Loucy (cell line): Measurements from ENCODE around the gene RND2.

Experiments used
- H2AFZ ChIP-seq: fragments of 200-600 bp; sonication (generic); 2 replicates; pipeline ENCODE4 v1.6.0; 2016; ENCODE audit warnings: antibody characterized with exemption, mild to moderate bottlenecking, low read length, moderate library complexity
- H3F3A ChIP-seq: fragments of 200-600 bp; 2 replicates; pipeline ENCODE4 v1.6.0; 2016; ENCODE audit warnings: antibody characterized with exemption, low read depth, mild to moderate bottlenecking
- H3K27me3 ChIP-seq: fragments of 200-600 bp; sonication (generic); 2 replicates; pipeline ENCODE4 v1.6.1; 2014; ENCODE audit warnings: low read length, mild to moderate bottlenecking; ENCODE audit not compliant: insufficient read depth, poor library complexity, severe bottlenecking
- H3K36me3 ChIP-seq: fragments of 200-600 bp; sonication (generic); 2 replicates; pipeline ENCODE4 v1.6.1; 2016; ENCODE audit warnings: low read length; ENCODE audit not compliant: insufficient read depth
- H3K4me1 ChIP-seq: fragments of 200-600 bp; sonication (generic); 2 replicates; pipeline ENCODE4 v1.5.1; 2014; ENCODE audit warnings: low read length, mild to moderate bottlenecking; ENCODE audit not compliant: insufficient read depth, poor library complexity, severe bottlenecking
- H3K4me2 ChIP-seq: fragments of 200-600 bp; sonication (generic); 2 replicates; pipeline ENCODE4 v1.6.0; 2014; ENCODE audit warnings: antibody characterized with exemption, low read length, low read depth, mild to moderate bottlenecking; ENCODE audit not compliant: poor library complexity, severe bottlenecking
- H3K4me3 ChIP-seq: fragments of 200-600 bp; sonication (generic); 2 replicates; pipeline ENCODE4 v1.5.1; 2014; ENCODE audit warnings: low read length, mild to moderate bottlenecking, mixed read lengths; ENCODE audit not compliant: poor library complexity, severe bottlenecking
- H3K79me2 ChIP-seq: fragments of 200-600 bp; sonication (generic); 2 replicates; pipeline ENCODE4 v1.6.1; 2014; ENCODE audit warnings: low read length; ENCODE audit not compliant: insufficient read depth
- H3K9ac ChIP-seq: fragments of 200-600 bp; sonication (generic); 2 replicates; pipeline ENCODE4 v1.6.0; 2014; ENCODE audit warnings: mild to moderate bottlenecking, low read depth, low read length, moderate library complexity; ENCODE audit not compliant: poor library complexity, severe bottlenecking
- H3K9me2 ChIP-seq: fragments of 200-600 bp; sonication (generic); replicated peaks from 2 replicates; pipeline ENCODE4 v1.6.1; 2016; ENCODE audit warnings: low read depth, low read length, mixed read lengths
- H3K9me3 ChIP-seq: fragments of 200-600 bp; sonication (generic); 2 replicates; pipeline ENCODE4 v1.6.1; 2014; ENCODE audit warnings: mild to moderate bottlenecking, antibody characterized with exemption, low read length, low read depth; ENCODE audit not compliant: insufficient read depth
- H4K20me1 ChIP-seq: fragments of 200-600 bp; sonication (generic); 2 replicates; pipeline ENCODE4 v1.6.0; 2014; ENCODE audit warnings: antibody characterized with exemption, low read length, mild to moderate bottlenecking; ENCODE audit not compliant: insufficient read depth, poor library complexity, severe bottlenecking
- EZH2phosphoT487 ChIP-seq: fragments of 200-600 bp; IDR thresholded peaks from 2 replicates; pipeline ENCODE4 v1.6.1; 2018; ENCODE audit warnings: antibody characterized with exemption, mild to moderate bottlenecking, moderate library complexity, borderline replicate concordance
- TF ChIP-seq, protein P1 (sequence below): fragments of 200-600 bp; sonication (generic); conservative IDR thresholded peaks from 2 replicates; pipeline ENCODE4 v1.5.1; 2014; ENCODE audit warnings: mild to moderate bottlenecking, antibody characterized with exemption, low read length

The RND2 gene

DNA sequence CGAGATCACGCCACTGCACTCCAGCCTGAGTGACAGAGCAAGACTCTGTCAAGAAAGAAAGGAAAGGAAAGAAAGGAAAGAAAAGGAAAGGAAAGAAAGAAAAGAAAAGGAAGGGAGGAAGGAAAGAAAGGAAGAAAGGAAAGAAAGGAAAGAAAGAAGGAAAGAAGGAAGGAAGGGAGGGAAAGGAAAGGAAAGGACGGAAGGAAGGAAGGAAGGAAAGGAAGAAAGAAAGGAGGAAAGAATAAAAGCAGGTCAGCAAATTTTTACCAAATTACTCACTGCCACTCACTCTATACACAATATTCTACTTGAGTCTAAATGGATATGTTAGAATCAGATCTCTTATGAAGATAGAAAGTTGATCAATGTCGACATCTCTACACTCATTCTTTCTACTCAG, 49.8 kb downstream of the RND2 start:
- no peaks in the 10 kb centered on the region for H3K4me1 ChIP-seq
- no peak overlapping the region for H2AFZ ChIP-seq
- H3K79me2 ChIP-seq: no peaks in the 10 kb centered on the region
- H3K27me3 ChIP-seq: no peaks in the 10 kb centered on the region
- H4K20me1 ChIP-seq: no peaks in the 10 kb centered on the region
- H3K9ac ChIP-seq: no peak overlapping the region
- H3K36me3 ChIP-seq: peaks cover 25% of the 10 kb centered on the region; the same call in 1 of the 2 replicates
- H3K9me3 ChIP-seq: no peaks in the 10 kb centered on the region
- H3F3A ChIP-seq: no peaks in the 10 kb centered on the region
- no peak for TF ChIP-seq EZH2phosphoT487
- TF ChIP-seq, protein P1, sequence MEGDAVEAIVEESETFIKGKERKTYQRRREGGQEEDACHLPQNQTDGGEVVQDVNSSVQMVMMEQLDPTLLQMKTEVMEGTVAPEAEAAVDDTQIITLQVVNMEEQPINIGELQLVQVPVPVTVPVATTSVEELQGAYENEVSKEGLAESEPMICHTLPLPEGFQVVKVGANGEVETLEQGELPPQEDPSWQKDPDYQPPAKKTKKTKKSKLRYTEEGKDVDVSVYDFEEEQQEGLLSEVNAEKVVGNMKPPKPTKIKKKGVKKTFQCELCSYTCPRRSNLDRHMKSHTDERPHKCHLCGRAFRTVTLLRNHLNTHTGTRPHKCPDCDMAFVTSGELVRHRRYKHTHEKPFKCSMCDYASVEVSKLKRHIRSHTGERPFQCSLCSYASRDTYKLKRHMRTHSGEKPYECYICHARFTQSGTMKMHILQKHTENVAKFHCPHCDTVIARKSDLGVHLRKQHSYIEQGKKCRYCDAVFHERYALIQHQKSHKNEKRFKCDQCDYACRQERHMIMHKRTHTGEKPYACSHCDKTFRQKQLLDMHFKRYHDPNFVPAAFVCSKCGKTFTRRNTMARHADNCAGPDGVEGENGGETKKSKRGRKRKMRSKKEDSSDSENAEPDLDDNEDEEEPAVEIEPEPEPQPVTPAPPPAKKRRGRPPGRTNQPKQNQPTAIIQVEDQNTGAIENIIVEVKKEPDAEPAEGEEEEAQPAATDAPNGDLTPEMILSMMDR: no peak
- H3K4me3 ChIP-seq: no peak overlapping the region
- no peak overlapping the region for H3K4me2 ChIP-seq
- no peaks in the 10 kb centered on the region for H3K9me2 ChIP-seq

- Histone ChIP-seq H3K4me3 (no peak overlapping the region), H2AFZ (no peak overlapping the region), H3K36me3 (peaks cover 19% of the 10 kb centered on the region; the same call in 1 of the 2 replicates), H3F3A (no peaks in the 10 kb centered on the region), H3K27me3 (no peaks in the 10 kb centered on the region), H4K20me1 (no peaks in the 10 kb centered on the region), H3K4me2 (no peak overlapping the region), H3K9me3 (no peaks in the 10 kb centered on the region), H3K9ac (no peak overlapping the region), H3K4me1 (no peaks in the 10 kb centered on the region), H3K9me2 (no peaks in the 10 kb centered on the region), H3K79me2 (no peaks in the 10 kb centered on the region)
- TF ChIP-seq, protein P1: no peak
- TF ChIP-seq EZH2phosphoT487: no peak
These were observed 54.7 kb downstream of the RND2 start for GRCh38 chr17:43079641-43080302.
